Spleen (tissue), 11 donors: Measurements from ENCODE around the gene EYS. TPM values are rescaled to one million over a fixed set of nuclear protein-coding genes. Genes with fewer than 3 reads are reported as not detected.
"Not testable (repeated sequence)": the region's sequence is repeated elsewhere in the genome, so short reads cannot be mapped to it uniquely, and the experiment has no call there.

ENCODE experiments used
- DNase-seq: peaks from one replicate; pipeline ENCODE4 v3.0.0-alpha.2; 2020
- H3K27ac ChIP-seq, 8 donors: fragments of 200-600 bp; sonication (generic) in 7 of 8; 1 replicate in 4 of 8; 2 replicates in 4 of 8; pipeline versions ENCODE4 v1.5.0 to v1.8.0; 2016 to 2021; ENCODE audit warnings: inconsistent platforms in 4 of 8, mild to moderate bottlenecking in 4 of 8, moderate library complexity in 1 of 8
- H3K27me3 ChIP-seq, 7 donors: fragments of 200-600 bp; sonication (generic) in 6 of 7; replicated peaks in 1 of 7; 1 replicate in 4 of 7; 2 replicates in 3 of 7; pipeline versions ENCODE4 v1.5.0 to v1.8.0; 2016 to 2021; ENCODE audit warnings: inconsistent platforms in 3 of 7, mild to moderate bottlenecking in 1 of 7
- H3K36me3 ChIP-seq, 6 donors: fragments of 200-600 bp; sonication (generic) in 5 of 6; 1 replicate in 4 of 6; 2 replicates in 2 of 6; pipeline versions ENCODE4 v1.5.0 to v1.8.0; 2016 to 2021; ENCODE audit warnings: inconsistent platforms in 2 of 6
- H3K4me1 ChIP-seq, 6 donors: fragments of 200-600 bp; sonication (generic) in 5 of 6; 1 replicate in 3 of 6; 2 replicates in 3 of 6; pipeline versions ENCODE4 v1.5.0 to v1.8.0; 2016 to 2021; ENCODE audit warnings: inconsistent platforms in 3 of 6
- H3K4me3 ChIP-seq, 8 donors: fragments of 200-600 bp; sonication (generic) in 7 of 8; 1 replicate in 4 of 8; 2 replicates in 4 of 8; pipeline versions ENCODE4 v1.5.0 to v1.8.0; 2016 to 2021; ENCODE audit warnings: inconsistent platforms in 4 of 8, mild to moderate bottlenecking in 4 of 8, moderate library complexity in 2 of 8
- H3K9me3 ChIP-seq, 8 donors: fragments of 200-600 bp; sonication (generic) in 7 of 8; 1 replicate in 4 of 8; 2 replicates in 4 of 8; pipeline versions ENCODE4 v1.5.0 to v1.8.0; 2016 to 2021; ENCODE audit warnings: inconsistent platforms in 4 of 8
- CTCF ChIP-seq, 11 experiments: fragments of 200-600 bp in 7 of 11; fragments of 450-650 bp in 4 of 11; sonication (generic) in 4 of 11; IDR thresholded peaks in 8 of 11; conservative IDR thresholded peaks in 3 of 11; 1 replicate in 7 of 11; 2 replicates in 4 of 11; pipeline versions ENCODE4 v1.4.0 to v1.8.0; 2016 to 2021; ENCODE audit warnings: antibody characterized with exemption in 11 of 11, inconsistent platforms in 4 of 11, mild to moderate bottlenecking in 1 of 11
- POLR2A ChIP-seq, 3 donors: fragments of 450-650 bp; IDR thresholded peaks; one replicate each; pipeline ENCODE4 v1.5.1; 2017; ENCODE audit warnings: antibody characterized with exemption in 3 of 3, mild to moderate bottlenecking in 1 of 3
- POLR2AphosphoS5 ChIP-seq, 3 donors: sonication (generic); formaldehyde crosslinking; IDR thresholded peaks; one replicate each; pipeline ENCODE4 v1.5.1; 2017; ENCODE audit warnings: antibody characterized with exemption in 3 of 3
- whole genome bisulfite sequencing, 5 donors: extraction: QIAGEN DNeasy Blood & Tissue Kit in 3 of 5; methylation state at CpG; one replicate each; pipeline versions ENCODE4 v1.1.5 to v1.1.7; 2013 to 2018; 5-methylcytosine and 5-hydroxymethylcytosine counted together
- intact Hi-C: fragments of 100-400 bp; cut with DNase I; formaldehyde crosslinking; loops from one replicate; pipeline ENCODE4 v1.15.0; 2023; ENCODE audit warnings: low total_unique reads
- polyA plus RNA-seq, 3 donors: library from polyadenylated mRNA; stranded (reverse); fragments of 200-250 nt; gene quantifications; one replicate each; pipeline ENCODE4 v1.2.1, GENCODE V29; 2013
- total RNA-seq, 7 donors: library from RNA; depleted of rRNA in 3 of 7; stranded (reverse); fragments of >200 nt in 3 of 7; fragmentation: NEBNext Ultra II Directional in 4 of 7; extraction: Animal tissue kit (Norgen Biotek cat#: 25700) in 4 of 7; gene quantifications; one replicate each; pipeline versions ENCODE4 v1.1.0 to v1.2.1, GENCODE V29; 2016 to 2021
- donor health status: healthy with polysubstance abuse.
- donor health status: DM: no; HTN: no; CAD: no; lungs with moderate emphysema.
- donor health status: DM: no; HTN: no; CAD: no.
- donor health status: Bipolar disorder and iron deficiency.
- donor health status: healthy.
- donor health status: DM: no; HTN: no; CAD: no.
- donor health status: DM: yes; HTN: yes; CAD: no.

EYS gene
- total and polyA plus RNA-seq, 10 donors = under 0.01 to 0.72 (median 0.28) TPM; not detected in 5

GRCh38 chr6:63858691-63859090, 1848.3 kb downstream of the EYS start:
- WGBS, 5 donors = 59 to 84% (median 76%) methylated on average over 2 of the region's 2 CpGs
- Histone ChIP-seq H3K27me3 (no peaks in the 10 kb centered on the region), H3K27ac (no peak overlapping the region), H3K36me3 (no peaks in the 10 kb centered on the region), H3K9me3 (peaks cover 0 to 4% (median 0%) of the 10 kb centered on the region in 8 donors), H3K4me1 (no peaks in the 10 kb centered on the region), H3K4me3 (no peak overlapping the region)
- intact Hi-C loops = no loop called here
- no peak for DNase-seq
- TF ChIP-seq POLR2A (IDR thresholded peaks at IDR 0.05) (no peak), POLR2AphosphoS5 (IDR thresholded peaks at IDR 0.05) (no peak), CTCF (IDR thresholded peaks at IDR 0.05 in 8 of 11, conservative IDR thresholded peaks at IDR 0.05 in 3 of 11) (no peak)

GRCh38 chr6:63856271-63856670, 1850.8 kb downstream of the EYS start:
- 18 to 51% (median 25%) methylated on average over 1 of the region's 1 CpG for WGBS, 5 donors
- Histone ChIP-seq H3K27me3 (no peaks in the 10 kb centered on the region), H3K4me1 (no peaks in the 10 kb centered on the region), H3K9me3 (peaks cover 0 to 9% (median 0%) of the 10 kb centered on the region in 8 donors), H3K36me3 (no peaks in the 10 kb centered on the region), H3K27ac (no peak overlapping the region), H3K4me3 (no peak overlapping the region)
- no peak for DNase-seq
- intact Hi-C loops = no loop called here
- no peak for TF ChIP-seq CTCF (IDR thresholded peaks at IDR 0.05 in 8 of 11, conservative IDR thresholded peaks at IDR 0.05 in 3 of 11)
- TF ChIP-seq POLR2AphosphoS5 (IDR thresholded peaks at IDR 0.05) = no peak
- no peak for TF ChIP-seq POLR2A (IDR thresholded peaks at IDR 0.05)

- DNase-seq = no peak
- Histone ChIP-seq H3K27ac (no peak overlapping the region), H3K36me3 (no peaks in the 10 kb centered on the region), H3K27me3 (no peaks in the 10 kb centered on the region), H3K4me3 (no peak overlapping the region), H3K9me3 (peaks cover 0 to 9% (median 0%) of the 10 kb centered on the region in 8 donors), H3K4me1 (no peaks in the 10 kb centered on the region)
- TF ChIP-seq POLR2A (IDR thresholded peaks at IDR 0.05) (no peak), CTCF (IDR thresholded peaks at IDR 0.05 in 8 of 11, conservative IDR thresholded peaks at IDR 0.05 in 3 of 11) (no peak), POLR2AphosphoS5 (IDR thresholded peaks at IDR 0.05) (no peak)
- WGBS, 5 donors = 90 to 95% (median 93%) methylated on average over 2 of the region's 2 CpGs
- intact Hi-C loops = no loop called here
Observed at GRCh38 chr6:63844287-63844686, 1862.7 kb downstream of the EYS start.

- H3K27me3 ChIP-seq = no peaks in the 10 kb centered on the region
- no peak overlapping the region for H3K27ac ChIP-seq
- H3K9me3 ChIP-seq = peaks cover 0 to 2% (median 0%) of the 10 kb centered on the region in 8 donors
- TF ChIP-seq CTCF (IDR thresholded peaks at IDR 0.05 in 8 of 11, conservative IDR thresholded peaks at IDR 0.05 in 3 of 11) = no peak
- TF ChIP-seq POLR2A (IDR thresholded peaks at IDR 0.05) = no peak
- TF ChIP-seq POLR2AphosphoS5 (IDR thresholded peaks at IDR 0.05) = no peak
- 65 to 77% (median 69%) methylated on average over 2 of the region's 2 CpGs for WGBS, 5 donors
- no peaks in the 10 kb centered on the region for H3K36me3 ChIP-seq
- H3K4me3 ChIP-seq = no peak overlapping the region
- no peak for DNase-seq
- no peaks in the 10 kb centered on the region for H3K4me1 ChIP-seq
- intact Hi-C loops = no loop called here
Observed at GRCh38 chr6:63839485-63839884, 1867.5 kb downstream of the EYS start.

GRCh38 chr6:63828678-63829077, 1878.3 kb downstream of the EYS start:
- H3K4me1 ChIP-seq, intact Hi-C loops, H3K36me3 ChIP-seq, DNase-seq, H3K4me3 ChIP-seq, H3K27me3 ChIP-seq, H3K27ac ChIP-seq: not testable (repeated sequence)
- WGBS, 5 donors = 82 to 100% (median 90%) methylated on average over 1 of the region's 1 CpG
- H3K9me3 ChIP-seq = peaks cover 0 to 42% (median 4%) of the 10 kb centered on the region in 8 donors
